HG02938 (cell line): ENCODE data around the gene MTX3.

Experiments used
- ATAC-seq: cut with Tn5 transposase; IDR thresholded peaks from one replicate; pipeline ENCODE4 v1.9.1; 2021; ENCODE audit warnings: mild to moderate bottlenecking, moderate library complexity; ENCODE audit not compliant: unreplicated experiment

MTX3 gene, protein sequence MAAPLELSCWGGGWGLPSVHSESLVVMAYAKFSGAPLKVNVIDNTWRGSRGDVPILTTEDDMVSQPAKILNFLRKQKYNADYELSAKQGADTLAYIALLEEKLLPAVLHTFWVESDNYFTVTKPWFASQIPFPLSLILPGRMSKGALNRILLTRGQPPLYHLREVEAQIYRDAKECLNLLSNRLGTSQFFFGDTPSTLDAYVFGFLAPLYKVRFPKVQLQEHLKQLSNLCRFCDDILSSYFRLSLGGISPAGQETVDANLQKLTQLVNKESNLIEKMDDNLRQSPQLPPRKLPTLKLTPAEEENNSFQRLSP

GRCh38 chr5:79990598-79991507 is at the start of gene MTX3:
Gene MTX3, minus strand, starts transcription at chr5:79991262. Its CDS starts 24 bp downstream, at chr5:79991238.
- ATAC-seq = peak; percentile 78

DNA sequence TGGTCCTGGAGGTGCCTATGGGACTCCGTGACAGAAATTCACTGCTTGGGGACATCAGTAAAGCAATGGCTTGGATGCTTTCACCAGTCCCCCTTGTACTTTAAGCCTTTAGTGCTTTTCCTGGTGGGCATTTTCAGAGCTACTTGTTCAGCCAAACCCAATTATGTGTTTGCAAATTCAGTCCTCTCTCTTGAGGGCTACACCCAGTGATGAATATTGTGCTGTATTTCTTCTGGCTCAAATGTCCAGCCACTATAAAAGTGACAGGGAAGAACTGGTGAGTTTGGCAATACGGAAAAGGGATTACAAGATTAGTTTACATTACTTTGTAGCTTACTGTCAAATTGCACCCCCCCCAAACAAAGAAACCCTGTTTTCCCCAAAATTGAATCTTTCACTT is 48.6 kb upstream of the MTX3 start:
- ATAC-seq = no peak

DNA sequence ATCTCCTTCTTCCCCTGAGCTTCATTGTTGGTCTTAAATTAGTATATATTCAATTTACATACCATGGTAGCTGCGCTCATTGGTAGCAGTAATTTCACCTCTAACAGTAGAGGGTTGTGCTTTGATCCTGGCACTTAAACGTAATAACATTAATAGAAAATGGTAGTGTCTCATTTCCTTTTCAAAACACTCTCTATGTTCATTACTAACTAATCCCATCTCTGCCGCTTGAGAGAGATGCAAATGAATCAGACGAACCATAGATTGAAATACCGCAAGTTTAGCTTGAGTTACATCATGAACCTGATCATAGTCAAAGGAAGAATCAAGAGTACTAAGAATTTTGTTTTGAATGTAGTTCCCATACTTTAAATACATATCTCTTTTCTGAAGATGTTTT is 46.3 kb upstream of the MTX3 start:
- no peak for ATAC-seq

- ATAC-seq = no peak
Observed at GRCh38 chr5:80036615-80037014, 45.6 kb upstream of the MTX3 start.

DNA sequence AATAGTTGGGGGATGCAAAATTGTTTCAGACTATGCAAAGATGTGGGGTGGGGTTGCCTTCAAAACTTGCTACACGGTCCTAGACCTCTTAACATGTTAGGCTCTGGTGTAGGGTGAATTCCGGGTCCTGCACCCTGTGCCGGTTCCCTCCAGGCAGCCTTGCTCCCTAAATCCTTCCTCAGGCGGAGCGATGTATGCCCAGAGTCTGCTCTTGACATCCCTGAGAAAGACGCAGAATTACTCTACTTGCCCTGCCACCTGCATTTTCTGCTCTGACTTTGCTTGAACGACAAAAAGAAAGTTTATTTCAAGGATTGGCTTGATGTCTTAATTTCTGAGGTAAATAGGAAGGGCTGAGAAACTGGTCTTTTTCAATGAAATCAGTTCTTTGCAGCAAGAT is 44.8 kb upstream of the MTX3 start:
- ATAC-seq = no peak

DNA sequence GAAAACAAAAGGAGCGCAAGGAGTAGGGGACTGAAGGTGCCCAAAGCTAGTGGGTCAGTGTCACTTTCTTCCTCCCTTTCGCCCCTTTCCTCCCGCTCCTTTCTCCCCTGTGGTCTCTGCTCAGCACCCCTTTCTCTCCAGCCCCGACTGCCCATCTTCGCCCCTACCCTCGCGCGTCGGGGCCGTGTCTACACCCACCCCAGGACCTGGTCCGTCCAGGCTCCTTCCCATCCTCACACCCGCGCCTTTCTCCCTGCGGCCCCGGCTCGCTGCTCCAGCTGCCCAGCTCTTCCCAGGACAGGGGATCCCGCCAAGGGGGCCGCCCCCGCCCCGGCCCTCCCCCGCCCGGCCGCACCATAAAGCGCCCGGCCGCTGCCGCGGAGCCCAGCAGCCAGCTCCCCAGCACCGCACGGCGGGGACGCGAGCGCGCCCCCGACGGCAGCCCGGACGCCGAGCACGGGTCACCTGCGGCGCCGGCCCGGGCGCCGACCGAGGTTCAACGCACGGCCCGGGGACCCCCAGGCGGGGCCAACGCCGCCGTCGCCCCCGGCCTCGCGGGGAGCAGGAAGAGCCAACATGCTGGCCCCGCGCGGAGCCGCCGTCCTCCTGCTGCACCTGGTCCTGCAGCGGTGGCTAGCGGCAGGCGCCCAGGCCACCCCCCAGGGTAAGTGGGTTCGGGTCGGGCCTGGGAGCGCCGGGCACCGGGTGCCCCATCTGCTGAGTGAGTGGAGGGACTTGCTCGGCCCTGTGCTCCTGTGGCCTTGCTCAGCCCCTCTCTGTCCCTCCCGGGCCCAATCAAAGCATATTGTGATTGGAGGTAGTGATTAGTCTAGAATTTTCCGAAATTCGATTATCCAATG is 44.1 kb upstream of the MTX3 start, which contains the start of gene THBS4:
Gene THBS4, plus strand, starts transcription at position 387 of the 860 bp plus-strand sequence. Its CDS starts 190 bp downstream, at position 577.
- ATAC-seq = no peak

DNA sequence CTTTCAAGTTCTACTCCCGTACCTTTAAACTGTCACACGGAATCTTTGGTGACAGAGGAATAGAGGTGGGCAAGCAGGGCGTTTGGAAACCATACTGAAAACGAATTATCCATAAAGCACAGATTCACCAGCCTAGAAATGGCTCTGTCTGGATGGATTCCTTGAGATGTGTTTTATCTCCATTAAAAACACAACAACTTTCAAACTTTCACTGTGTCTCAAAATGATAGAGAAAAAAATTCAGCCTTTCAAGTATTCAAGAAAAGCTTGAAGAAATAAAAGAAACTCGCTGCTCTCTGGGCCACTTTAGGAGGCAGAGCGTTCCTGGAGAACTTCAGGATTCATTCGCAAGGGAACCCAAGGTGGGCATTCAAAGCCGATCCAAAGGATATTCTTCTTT is 43.5 kb upstream of the MTX3 start:
- ATAC-seq = no peak

GRCh38 chr5:80033513-80033912 is 42.5 kb upstream of the MTX3 start:
- no peak for ATAC-seq

DNA sequence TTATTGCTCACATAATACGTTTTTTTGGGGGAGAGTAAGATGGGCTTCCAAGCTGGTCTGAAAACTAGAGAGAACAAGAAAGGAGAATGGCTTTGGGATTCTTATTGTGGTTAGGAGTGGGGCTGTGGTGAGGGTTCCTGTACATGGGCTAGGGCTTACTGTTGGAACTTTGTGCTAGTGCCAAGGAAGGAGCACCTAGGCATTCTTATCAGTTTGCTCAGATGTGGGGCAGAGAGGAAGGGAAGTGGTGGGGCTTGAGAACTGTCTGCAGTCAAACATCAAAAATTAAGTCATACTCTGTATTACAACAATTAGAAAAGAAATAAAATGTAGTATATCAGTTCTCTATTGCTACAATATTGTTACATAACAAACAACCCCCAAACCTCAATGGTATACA is 40.0 kb upstream of the MTX3 start:
- no peak for ATAC-seq

GRCh38 chr5:80026841-80027240 is 35.8 kb upstream of the MTX3 start:
- no peak for ATAC-seq

- no peak for ATAC-seq
Observed at GRCh38 chr5:80025069-80025468, 34.0 kb upstream of the MTX3 start.

DNA sequence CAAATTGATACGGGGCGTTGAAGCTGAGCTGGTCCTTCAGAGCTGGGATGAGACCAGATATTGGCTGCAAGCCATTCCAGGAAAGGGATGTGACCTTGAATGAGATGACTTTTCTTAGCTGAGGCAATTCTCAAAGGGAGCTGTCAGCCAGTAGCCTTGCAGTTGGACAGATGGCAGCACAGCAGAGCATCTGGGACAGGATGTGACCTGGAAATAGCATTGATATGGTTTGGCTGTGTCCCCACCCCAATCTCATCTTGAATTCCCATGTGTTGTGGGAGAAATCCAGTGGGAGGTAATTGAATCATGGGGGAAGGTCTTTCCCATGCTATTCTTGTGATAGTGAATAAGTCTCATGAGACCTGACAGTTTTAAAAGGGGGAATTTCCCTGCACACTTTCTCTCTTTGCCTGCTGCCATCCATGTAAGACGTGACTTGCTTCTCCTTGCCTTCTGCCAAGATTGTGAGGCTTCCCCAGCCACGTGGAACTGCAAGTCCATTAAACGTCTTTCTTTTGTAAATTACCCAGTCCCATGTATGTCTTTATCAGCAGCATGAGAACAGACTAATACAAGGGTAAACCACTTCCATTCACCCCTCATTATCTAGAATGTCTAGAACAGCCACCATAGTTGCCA is 19.8 kb upstream of the MTX3 start:
- ATAC-seq = no peak

DNA sequence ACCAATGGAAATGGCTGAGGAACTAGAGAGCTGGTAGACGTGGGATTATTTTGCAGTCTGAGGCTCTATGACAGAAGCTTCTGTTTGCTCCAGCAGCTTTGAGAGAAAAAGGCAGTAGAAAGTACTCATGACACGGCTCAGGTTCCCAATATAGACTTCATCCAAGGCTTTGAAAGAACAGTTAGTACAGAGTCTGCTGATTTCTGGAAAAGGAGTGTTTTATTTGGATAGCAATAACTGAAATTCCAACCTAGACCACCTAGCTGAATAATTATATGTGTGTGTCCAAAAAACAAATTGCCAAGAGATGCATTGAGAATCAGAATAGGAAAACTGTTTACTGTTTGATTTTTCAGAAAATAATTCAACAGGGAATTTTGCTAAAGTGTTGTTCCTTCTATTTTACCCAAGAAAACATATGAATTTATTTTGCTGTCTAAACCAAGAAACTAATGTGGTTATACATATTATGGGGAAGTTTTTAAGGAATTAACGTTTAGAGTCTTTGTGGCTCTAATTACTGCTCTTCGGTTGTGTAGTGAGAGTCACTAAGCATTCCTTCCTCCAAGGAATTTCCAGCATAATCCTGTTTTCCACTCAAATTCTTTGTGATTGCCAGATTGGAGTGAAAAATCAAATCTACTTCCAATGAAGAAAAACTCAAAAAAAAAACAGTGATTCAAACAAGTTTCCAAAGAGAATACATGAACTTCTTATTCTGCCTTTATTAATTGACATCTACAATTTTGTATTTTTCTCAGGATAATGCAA is 18.1 kb upstream of the MTX3 start:
- ATAC-seq = no peak

GRCh38 chr5:80002677-80003076 is 11.6 kb upstream of the MTX3 start:
- ATAC-seq = no peak

DNA sequence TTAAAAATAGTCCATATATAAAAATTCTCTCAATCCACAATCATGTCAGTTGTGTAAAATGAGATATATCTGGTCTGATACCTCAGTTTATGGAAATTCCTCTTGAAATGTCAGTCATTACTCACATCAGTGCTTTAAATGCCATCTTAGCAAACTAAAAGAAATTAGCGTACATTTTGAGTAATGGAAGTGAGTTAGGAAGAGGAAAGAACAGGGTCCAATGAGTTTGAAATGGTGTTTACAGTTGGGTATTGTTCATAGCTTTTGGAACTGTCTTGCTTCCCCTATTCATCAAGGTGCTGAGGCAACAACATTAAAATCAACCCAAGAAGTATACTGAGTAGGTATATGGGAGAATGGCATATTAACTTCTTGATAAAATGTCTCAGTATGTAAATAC is 8.7 kb upstream of the MTX3 start:
- ATAC-seq = no peak

- ATAC-seq = no peak
Observed at GRCh38 chr5:79992891-79993657, 2.0 kb upstream of the MTX3 start.

DNA sequence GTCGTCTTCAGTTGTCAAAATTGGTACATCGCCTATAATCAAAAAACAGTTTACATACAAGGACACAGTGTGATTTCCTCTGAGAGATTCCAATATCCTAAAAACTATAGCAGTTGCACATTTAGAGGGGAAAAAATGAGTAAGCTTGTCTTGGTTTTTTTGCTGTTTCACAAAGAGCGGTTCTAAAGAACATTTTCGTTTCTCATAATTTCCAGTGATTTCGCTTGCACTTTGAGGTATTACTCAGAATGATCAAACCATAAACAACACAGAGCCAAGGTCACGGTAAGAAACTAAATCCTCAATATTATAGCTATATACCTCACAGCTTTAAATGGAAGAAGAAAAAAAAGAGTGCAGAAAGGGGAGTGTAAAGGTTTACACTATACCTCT is 861 bp downstream of the MTX3 start:
- ATAC-seq = peak; percentile 74

DNA sequence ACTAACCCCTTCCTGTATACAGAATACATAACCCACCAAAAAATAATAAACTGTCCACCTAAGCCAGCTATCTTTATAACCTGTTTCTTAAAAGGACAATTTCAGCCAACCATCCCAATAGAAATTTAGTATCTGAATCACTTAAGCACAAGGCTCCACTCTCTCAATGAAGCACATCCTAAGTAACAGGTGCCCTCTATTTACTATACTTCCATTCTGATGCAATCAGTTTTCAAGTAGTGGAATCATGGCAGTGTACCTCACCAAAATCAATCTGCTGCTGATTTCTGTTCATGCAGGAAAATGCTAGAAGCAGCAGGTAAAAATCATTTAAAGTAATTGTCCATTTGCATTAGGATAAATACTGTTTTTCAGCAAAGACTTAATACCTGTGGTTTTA is 4.8 kb downstream of the MTX3 start:
- ATAC-seq = no peak

- ATAC-seq = no peak
Observed at GRCh38 chr5:79985288-79985687, 5.8 kb downstream of the MTX3 start.
